GM19099 (cell line): ENCODE data around the gene ARHGAP20.

Source experiments
- POLR2A ChIP-seq: IDR thresholded peaks from 3 replicates; pipeline ENCODE4 v1.6.1; 2011; ENCODE audit warnings: low read depth; ENCODE audit not compliant: insufficient read length; ENCODE audit errors: extremely low read depth

Gene ARHGAP20

GRCh38 chr11:110711776-110712658 lies at the start of gene ARHGAP20:
ARHGAP20 (minus strand) TSS chr11:110712437; CDS start chr11:110712231, 206 bp downstream.
- no peak for TF ChIP-seq POLR2A

GRCh38 chr11:110761991-110762390 lies 49.8 kb upstream of the ARHGAP20 start:
- no peak for TF ChIP-seq POLR2A

DNA sequence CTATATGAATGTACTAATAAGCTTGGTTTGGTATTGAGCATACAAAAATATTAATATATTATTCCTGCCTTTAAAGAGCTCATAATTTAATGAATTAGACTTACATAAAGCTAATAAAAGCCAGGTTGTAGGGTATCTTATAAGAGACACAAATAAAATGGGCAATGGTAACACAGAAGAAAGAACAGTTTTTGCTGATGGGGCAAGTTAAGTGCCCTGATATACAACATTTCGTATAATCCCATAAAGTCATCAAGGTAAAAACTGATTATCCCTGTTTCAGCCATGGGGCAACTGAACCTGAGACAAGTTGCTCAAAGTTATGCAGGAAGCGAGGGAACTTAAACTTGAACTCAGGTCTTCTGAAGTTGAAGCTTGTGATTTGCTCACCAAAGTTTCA lies 48.9 kb upstream of the ARHGAP20 start:
- no peak for TF ChIP-seq POLR2A

DNA sequence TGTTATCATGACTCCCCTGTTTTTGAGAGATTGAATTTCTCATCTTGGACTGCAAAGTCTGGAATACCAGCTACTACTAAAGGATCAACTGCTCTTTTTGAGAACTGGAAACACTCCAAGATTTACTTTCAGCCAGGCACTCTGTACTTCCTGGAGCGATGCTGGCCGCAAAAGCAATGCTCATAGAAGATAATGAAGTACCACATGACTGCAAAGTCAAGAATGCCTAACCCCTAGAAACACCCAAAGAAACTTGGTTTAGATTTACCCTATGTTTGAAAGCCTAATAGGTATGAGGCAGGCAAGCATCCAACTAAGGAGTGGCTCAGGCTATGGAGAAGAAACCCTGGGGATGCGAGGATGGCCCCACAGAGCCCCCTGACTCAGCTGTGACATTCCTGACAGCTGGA lies 47.7 kb upstream of the ARHGAP20 start:
- TF ChIP-seq POLR2A: no peak

- TF ChIP-seq POLR2A: no peak
Observed at GRCh38 chr11:110757962-110758755, 45.9 kb upstream of the ARHGAP20 start.

DNA sequence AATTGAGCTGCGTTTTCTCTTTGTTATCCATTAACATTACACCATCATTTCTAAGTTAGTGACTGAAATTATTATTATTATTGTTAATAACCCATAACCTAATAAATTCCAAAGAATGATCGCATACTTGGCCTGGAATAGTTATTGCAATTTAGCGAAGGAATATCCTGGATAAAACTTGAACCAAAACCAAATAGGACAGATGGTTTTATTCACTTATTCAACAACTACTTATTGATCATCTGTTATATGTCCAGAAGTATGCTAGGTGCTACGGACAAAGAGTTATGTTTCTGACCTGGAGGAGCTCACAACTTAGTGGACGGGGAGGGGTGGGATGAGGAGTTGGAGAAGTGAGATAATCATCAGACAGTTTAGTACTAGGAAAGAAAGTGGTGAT lies 44.8 kb upstream of the ARHGAP20 start:
- TF ChIP-seq POLR2A: no peak

- no peak for TF ChIP-seq POLR2A
Observed at GRCh38 chr11:110755941-110756340, 43.7 kb upstream of the ARHGAP20 start.

GRCh38 chr11:110752890-110753289 lies 40.7 kb upstream of the ARHGAP20 start:
- TF ChIP-seq POLR2A: no peak

GRCh38 chr11:110750100-110750499 lies 37.9 kb upstream of the ARHGAP20 start:
- TF ChIP-seq POLR2A: no peak

DNA sequence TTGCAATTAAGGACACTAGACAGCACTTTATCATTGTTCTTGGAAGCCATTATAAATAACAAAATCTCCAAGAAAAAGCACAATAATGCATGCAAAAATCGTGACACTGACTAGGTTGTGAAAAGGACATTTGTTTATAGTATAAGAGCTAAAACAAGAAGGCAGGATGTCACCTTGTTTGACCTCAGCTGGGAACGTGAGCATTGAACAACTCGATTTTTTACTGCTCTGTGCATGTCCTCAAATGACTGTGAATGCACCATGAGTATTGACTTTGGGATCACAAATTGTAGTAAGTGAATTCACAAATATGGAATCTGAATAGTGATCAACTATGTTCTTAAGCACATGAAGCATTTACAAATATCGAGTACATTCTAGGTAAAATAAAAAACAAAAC lies 35.3 kb upstream of the ARHGAP20 start:
- TF ChIP-seq POLR2A: no peak

DNA sequence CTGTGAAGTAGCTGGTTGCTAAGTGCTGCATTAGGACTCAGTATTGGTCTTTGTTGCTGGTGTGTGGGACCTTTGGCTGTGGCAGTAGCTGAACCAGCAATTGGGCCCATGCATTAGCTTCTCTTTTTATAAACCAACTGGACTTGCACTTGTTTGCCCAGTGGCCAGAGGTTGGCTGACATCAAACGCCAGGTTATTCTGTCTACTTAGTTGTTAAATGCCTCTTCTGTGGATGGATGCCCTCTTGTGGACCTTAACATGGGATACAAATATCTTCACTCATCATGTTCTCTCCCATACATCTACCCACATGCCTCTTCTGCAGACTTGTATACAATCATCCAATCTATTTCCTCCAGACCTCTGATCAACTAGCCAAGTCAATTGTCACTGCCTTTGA lies 26.4 kb upstream of the ARHGAP20 start:
- TF ChIP-seq POLR2A: no peak

GRCh38 chr11:110737593-110737992 lies 25.4 kb upstream of the ARHGAP20 start:
- no peak for TF ChIP-seq POLR2A

DNA sequence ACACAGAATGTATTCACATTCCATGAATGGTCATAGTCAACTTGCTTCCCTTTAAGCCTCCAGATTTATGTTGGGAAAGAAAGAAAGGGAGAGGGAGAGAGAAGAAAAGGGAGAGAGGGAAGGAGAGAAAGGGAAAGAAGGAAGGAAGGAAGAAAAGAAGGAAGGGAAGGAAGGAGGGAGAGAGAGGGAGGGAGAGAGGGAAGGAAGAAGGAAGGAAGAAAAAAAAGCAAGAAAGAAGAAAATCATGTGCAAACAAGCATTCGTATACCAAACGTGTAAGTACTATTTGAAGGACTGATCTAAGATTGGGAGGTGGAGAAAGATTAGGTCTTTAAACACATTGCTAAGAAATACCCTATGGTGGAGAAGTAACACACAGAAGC lies 23.9 kb upstream of the ARHGAP20 start:
- no peak for TF ChIP-seq POLR2A

- no peak for TF ChIP-seq POLR2A
Observed at GRCh38 chr11:110735455-110736170, 23.4 kb upstream of the ARHGAP20 start.

GRCh38 chr11:110734790-110735189 lies 22.6 kb upstream of the ARHGAP20 start:
- TF ChIP-seq POLR2A: no peak
